HepG2 (cell line): ENCODE measurements around the gene MAPK7. TPM values are rescaled to one million over a fixed set of nuclear protein-coding genes. Genes with fewer than 3 reads are reported as not detected.

ENCODE experiments used
- ATAC-seq: fragments of 200-7000 bp; cut with Tn5 transposase; 3 replicates; pipeline ENCODE4 v1.9.1; 2020; ENCODE audit warnings: mild to moderate bottlenecking, moderate library complexity
- BruUV-seq: library from RNA; stranded (reverse); fragments of 400-500 nt; replicated peaks from 2 replicates; lab custom pipeline; 2021; lab: Mats Ljungman, UMichigan
- CTCF ChIA-PET: fragments of 300-600 bp; formaldehyde crosslinking; extraction: SDS; loops from one replicate; lab custom pipeline; 2021; ENCODE audit warnings: low total read pairs, inconsistent platforms, low intra/inter-chr PET ratio; lab: Yijun Ruan, JAX
- POLR2A ChIA-PET: fragments of 350-600 bp; sonication (Branson Sonifier 250); formaldehyde crosslinking; loops from one replicate; lab custom pipeline; 2020; ENCODE audit warnings: antibody characterized with exemption, inconsistent platforms; lab: Yijun Ruan, JAX
- DNase-seq: peaks from one replicate; pipeline ENCODE4 v3.0.0-alpha.2; 2015; ENCODE audit warnings: low spot score
- FAIRE-seq: peaks from 3 replicates; lab custom pipeline; 2011; peaks lifted over from hg19 to GRCh38; lab: Jason Lieb, UNC
- H2AFZ ChIP-seq: one replicate; pipeline ENCODE4 v1.6.1; 2011; ENCODE audit warnings: low read length, inconsistent platforms
- H3K27ac ChIP-seq: fragments of 300-600 bp; 3 replicates; pipeline ENCODE4 v1.8.0; 2011; ENCODE audit warnings: mixed run types, mild to moderate bottlenecking, mixed read lengths, low read length, inconsistent platforms; ENCODE audit not compliant: insufficient read depth; ENCODE audit errors: extremely low read length
- H3K27me3 ChIP-seq, 2 experiments: fragments of 200-600 bp in 1 of 2; 2 replicates in 1 of 2; 3 replicates in 1 of 2; pipeline versions ENCODE4 v1.6.0 to v1.8.0; 2011; ENCODE audit warnings: low read length in 2 of 2, mild to moderate bottlenecking in 2 of 2, moderate library complexity in 2 of 2, inconsistent platforms in 1 of 2; ENCODE audit not compliant: insufficient read depth in 2 of 2, control insufficient read depth in 1 of 2
- H3K36me3 ChIP-seq, 2 experiments: fragments of 200-600 bp in 1 of 2; replicated peaks in 1 of 2; 2 replicates in 1 of 2; 3 replicates in 1 of 2; pipeline versions ENCODE4 v1.5.1 to v1.8.0; 2011; ENCODE audit warnings: low read length in 2 of 2, inconsistent platforms in 1 of 2; ENCODE audit not compliant: insufficient read depth in 2 of 2, control insufficient read depth in 1 of 2
- H3K4me1 ChIP-seq: 2 replicates; pipeline ENCODE4 v1.5.1; 2012; ENCODE audit warnings: low read length, inconsistent platforms; ENCODE audit not compliant: insufficient read depth
- H3K4me2 ChIP-seq: 2 replicates; pipeline ENCODE4 v1.6.0; 2011; ENCODE audit warnings: low read depth, low read length, inconsistent platforms
- H3K4me3 ChIP-seq, 3 experiments: fragments of 200-600 bp in 1 of 3; sonication (generic), shearing (Covaris generic) in 1 of 3; replicated peaks in 1 of 3; 2 replicates each; pipeline ENCODE4 v1.5.1; 2011 to 2016; ENCODE audit warnings: low read length in 3 of 3, inconsistent platforms in 2 of 3, low read depth in 2 of 3, mild to moderate bottlenecking in 2 of 3, control low read depth in 1 of 3, mixed read lengths in 1 of 3; ENCODE audit not compliant: insufficient read depth in 1 of 3
- H3K79me2 ChIP-seq: one replicate; pipeline ENCODE4 v1.6.1; 2011; ENCODE audit warnings: low read length, inconsistent platforms; ENCODE audit not compliant: insufficient read depth
- H3K9ac ChIP-seq: 2 replicates; pipeline ENCODE4 v1.6.0; 2011; ENCODE audit warnings: mild to moderate bottlenecking, low read depth, low read length, inconsistent platforms; ENCODE audit not compliant: insufficient read depth
- H3K9me3 ChIP-seq: 2 replicates; pipeline ENCODE4 v1.5.1; 2012; ENCODE audit warnings: mild to moderate bottlenecking, low read length
- H4K20me1 ChIP-seq: 2 replicates; pipeline ENCODE4 v1.6.0; 2011; ENCODE audit warnings: inconsistent platforms, mild to moderate bottlenecking, low read length, moderate library complexity; ENCODE audit not compliant: insufficient read depth
- ARNTL ChIP-seq: sonication (generic); formaldehyde crosslinking; IDR thresholded peaks from 2 replicates; pipeline ENCODE4 v1.4.0; 2020; ENCODE audit warnings: mild to moderate bottlenecking, missing genetic modification reagents
- KDM5A ChIP-seq: fragments of 200-600 bp; sonication (generic); IDR thresholded peaks from 2 replicates; pipeline ENCODE4 v1.7.0; 2018; ENCODE audit warnings: antibody characterized with exemption, mild to moderate bottlenecking, low read length, borderline replicate concordance
- PHF8 ChIP-seq: sonication (generic); formaldehyde crosslinking; IDR thresholded peaks from 2 replicates; pipeline ENCODE4 v1.5.0; 2020; ENCODE audit warnings: missing genetic modification reagents
- RELA ChIP-seq: sonication (generic); formaldehyde crosslinking; IDR thresholded peaks from 2 replicates; pipeline ENCODE4 v1.4.0; 2020; ENCODE audit warnings: missing genetic modification reagents
- RXRB ChIP-seq: IDR thresholded peaks from 2 replicates; pipeline ENCODE4 v1.6.1; 2016; ENCODE audit warnings: borderline replicate concordance, missing genetic modification reagents, missing compliant biosample characterization
- SIN3A ChIP-seq: IDR thresholded peaks from 2 replicates; pipeline ENCODE4 v1.6.1; 2011; ENCODE audit warnings: low read depth, mild to moderate bottlenecking, control low read depth, low read length, borderline replicate concordance
- ZIK1 ChIP-seq: sonication (generic); formaldehyde crosslinking; IDR thresholded peaks from 2 replicates; pipeline ENCODE4 v1.5.0; 2020; ENCODE audit warnings: mild to moderate bottlenecking, low read depth, missing genetic modification reagents, borderline replicate concordance
- ZNF260 ChIP-seq: sonication (generic); formaldehyde crosslinking; IDR thresholded peaks from 2 replicates; pipeline ENCODE4 v1.4.0; 2020; ENCODE audit warnings: missing genetic modification reagents, low read depth, mild to moderate bottlenecking, borderline replicate concordance
- ZSCAN9 ChIP-seq: IDR thresholded peaks from 2 replicates; pipeline ENCODE4 v1.6.1; 2016; ENCODE audit warnings: borderline replicate concordance
- WGBS: methylation state at CpG from one replicate; pipeline ENCODE4 v1.1.6; 2017; ENCODE audit warnings: low lambda C conversion rate; 5-methylcytosine and 5-hydroxymethylcytosine counted together
- in situ Hi-C: cut with HindIII; loops from 2 replicates; pipeline ENCODE4 v1.10.0; 2017; ENCODE audit warnings: low pct_unique_long_range_greater_than_20kb; ENCODE audit not compliant: extremely low pct_ligation_motif_present
- intact Hi-C: fragments of 100-400 bp; cut with micrococcal nuclease; formaldehyde crosslinking; loops from one replicate; pipeline ENCODE4 v1.10.0; 2022; ENCODE audit not compliant: unreplicated experiment
- polyA plus RNA-seq, 8 experiments: library from polyadenylated mRNA; depleted of rRNA in 3 of 8; stranded (reverse) in 7 of 8; unstranded in 1 of 8; fragments of >200 nt; fragmentation: Illumina TruSeq in 4 of 8; extraction: Trizol in 4 of 8; gene quantifications; 2 replicates each; pipeline versions ENCODE4 v1.2.1 to v1.2.3, GENCODE V29; 2011 to 2016; ENCODE audit warnings: low read depth in 4 of 8, missing spikeins in 1 of 8, mixed read lengths in 1 of 8; ENCODE audit not compliant: insufficient read depth in 1 of 8
- total RNA-seq, 5 experiments: library from RNA; depleted of rRNA; stranded (reverse); fragments of >200 nt; fragmentation: Illumina TruSeq; extraction: Trizol; gene quantifications; 2 replicates each; pipeline ENCODE4 v1.2.3, GENCODE V29; 2016; ENCODE audit warnings: low read depth in 1 of 5
- TF ChIP-seq, protein P1 (sequence below): sonication (generic); formaldehyde crosslinking; IDR thresholded peaks from 2 replicates; pipeline ENCODE4 v1.8.1; 2023; ENCODE audit warnings: mild to moderate bottlenecking, missing genetic modification reagents, borderline replicate concordance
- TF ChIP-seq, protein P2 (sequence below): sonication (generic); formaldehyde crosslinking; IDR thresholded peaks from 2 replicates; pipeline ENCODE4 v1.5.0; 2020; ENCODE audit warnings: missing genetic modification reagents, mild to moderate bottlenecking, borderline replicate concordance
- TF ChIP-seq, protein P3 (sequence below), 2 experiments: fragments of 450-650 bp in 1 of 2; sonication (generic) in 1 of 2; formaldehyde crosslinking in 1 of 2; IDR thresholded peaks; 2 replicates each; pipeline versions ENCODE4 v1.6.1 to v1.8.0; 2016 to 2022; ENCODE audit warnings: antibody characterized with exemption in 1 of 2, mild to moderate bottlenecking in 1 of 2, missing genetic modification reagents in 1 of 2
- TF ChIP-seq, protein P4 (sequence below): sonication (generic); formaldehyde crosslinking; IDR thresholded peaks from 2 replicates; pipeline ENCODE4 v1.5.0; 2020; ENCODE audit warnings: mild to moderate bottlenecking, missing genetic modification reagents

Gene MAPK7
- total and polyA plus RNA-seq, 2 of the 13 experiments (the other 11 are each of a cell fraction or from before 2014, with no cell fraction given), result 2.9 to 5.9 TPM

DNA sequence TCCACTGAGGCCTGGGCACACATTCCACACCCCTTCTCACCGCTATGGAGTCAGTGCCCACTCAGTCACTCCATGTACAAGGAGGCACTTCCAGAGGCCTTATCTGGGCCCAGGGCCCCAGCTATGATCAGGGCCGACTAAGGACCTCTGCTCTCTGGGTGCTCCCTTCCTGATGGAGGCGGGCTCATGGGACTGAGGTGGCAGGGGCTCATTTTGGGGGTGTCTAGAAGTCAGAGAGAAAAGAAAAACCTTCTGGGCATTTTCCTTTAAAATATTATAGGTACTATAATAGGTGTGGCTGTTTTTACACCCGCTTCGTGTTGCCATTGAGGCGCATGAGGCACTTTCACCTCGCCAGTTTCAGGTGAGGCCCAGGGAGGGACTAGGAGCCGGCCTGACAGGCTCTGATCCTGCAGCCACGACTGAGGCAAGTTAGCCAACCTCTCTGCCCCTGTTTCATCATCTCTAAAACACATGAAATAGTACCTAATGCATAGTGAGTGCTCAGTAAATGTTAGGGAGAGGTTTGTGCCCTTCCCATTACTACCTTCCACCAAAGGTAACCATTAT lies 30.1 kb upstream of the MAPK7 start:
- in situ Hi-C loops, result no loop called here
- H2AFZ ChIP-seq, result no peak overlapping the region
- no peak overlapping the region for H3K4me3 ChIP-seq
- H3K79me2 ChIP-seq, result no peaks in the 10 kb centered on the region
- TF ChIP-seq ZSCAN9 (CRISPR knock-in tag) (no peak), ZIK1 (CRISPR knock-in tag) (no peak), RELA (CRISPR knock-in tag) (no peak), RXRB (no peak), SIN3A (no peak), PHF8 (CRISPR knock-in tag) (no peak), ZNF260 (CRISPR knock-in tag) (no peak), ARNTL (no peak), KDM5A (no peak)
- TF ChIP-seq, protein P1, sequence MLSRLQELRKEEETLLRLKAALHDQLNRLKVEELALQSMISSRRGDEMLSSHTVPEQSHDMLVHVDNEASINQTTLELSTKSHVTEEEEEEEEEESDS (CRISPR knock-in tag), result no peak
- TF ChIP-seq, protein P2, sequence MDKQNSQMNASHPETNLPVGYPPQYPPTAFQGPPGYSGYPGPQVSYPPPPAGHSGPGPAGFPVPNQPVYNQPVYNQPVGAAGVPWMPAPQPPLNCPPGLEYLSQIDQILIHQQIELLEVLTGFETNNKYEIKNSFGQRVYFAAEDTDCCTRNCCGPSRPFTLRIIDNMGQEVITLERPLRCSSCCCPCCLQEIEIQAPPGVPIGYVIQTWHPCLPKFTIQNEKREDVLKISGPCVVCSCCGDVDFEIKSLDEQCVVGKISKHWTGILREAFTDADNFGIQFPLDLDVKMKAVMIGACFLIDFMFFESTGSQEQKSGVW (CRISPR knock-in tag), result no peak
- TF ChIP-seq, protein P3, sequence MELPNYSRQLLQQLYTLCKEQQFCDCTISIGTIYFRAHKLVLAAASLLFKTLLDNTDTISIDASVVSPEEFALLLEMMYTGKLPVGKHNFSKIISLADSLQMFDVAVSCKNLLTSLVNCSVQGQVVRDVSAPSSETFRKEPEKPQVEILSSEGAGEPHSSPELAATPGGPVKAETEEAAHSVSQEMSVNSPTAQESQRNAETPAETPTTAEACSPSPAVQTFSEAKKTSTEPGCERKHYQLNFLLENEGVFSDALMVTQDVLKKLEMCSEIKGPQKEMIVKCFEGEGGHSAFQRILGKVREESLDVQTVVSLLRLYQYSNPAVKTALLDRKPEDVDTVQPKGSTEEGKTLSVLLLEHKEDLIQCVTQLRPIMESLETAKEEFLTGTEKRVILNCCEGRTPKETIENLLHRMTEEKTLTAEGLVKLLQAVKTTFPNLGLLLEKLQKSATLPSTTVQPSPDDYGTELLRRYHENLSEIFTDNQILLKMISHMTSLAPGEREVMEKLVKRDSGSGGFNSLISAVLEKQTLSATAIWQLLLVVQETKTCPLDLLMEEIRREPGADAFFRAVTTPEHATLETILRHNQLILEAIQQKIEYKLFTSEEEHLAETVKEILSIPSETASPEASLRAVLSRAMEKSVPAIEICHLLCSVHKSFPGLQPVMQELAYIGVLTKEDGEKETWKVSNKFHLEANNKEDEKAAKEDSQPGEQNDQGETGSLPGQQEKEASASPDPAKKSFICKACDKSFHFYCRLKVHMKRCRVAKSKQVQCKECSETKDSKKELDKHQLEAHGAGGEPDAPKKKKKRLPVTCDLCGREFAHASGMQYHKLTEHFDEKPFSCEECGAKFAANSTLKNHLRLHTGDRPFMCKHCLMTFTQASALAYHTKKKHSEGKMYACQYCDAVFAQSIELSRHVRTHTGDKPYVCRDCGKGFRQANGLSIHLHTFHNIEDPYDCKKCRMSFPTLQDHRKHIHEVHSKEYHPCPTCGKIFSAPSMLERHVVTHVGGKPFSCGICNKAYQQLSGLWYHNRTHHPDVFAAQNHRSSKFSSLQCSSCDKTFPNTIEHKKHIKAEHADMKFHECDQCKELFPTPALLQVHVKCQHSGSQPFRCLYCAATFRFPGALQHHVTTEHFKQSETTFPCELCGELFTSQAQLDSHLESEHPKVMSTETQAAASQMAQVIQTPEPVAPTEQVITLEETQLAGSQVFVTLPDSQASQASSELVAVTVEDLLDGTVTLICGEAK (IDR thresholded peaks at IDR 0.05), result no peak
- TF ChIP-seq, protein P3 (CRISPR knock-in tag; IDR thresholded peaks at IDR 0.05), result no peak
- TF ChIP-seq, protein P4, sequence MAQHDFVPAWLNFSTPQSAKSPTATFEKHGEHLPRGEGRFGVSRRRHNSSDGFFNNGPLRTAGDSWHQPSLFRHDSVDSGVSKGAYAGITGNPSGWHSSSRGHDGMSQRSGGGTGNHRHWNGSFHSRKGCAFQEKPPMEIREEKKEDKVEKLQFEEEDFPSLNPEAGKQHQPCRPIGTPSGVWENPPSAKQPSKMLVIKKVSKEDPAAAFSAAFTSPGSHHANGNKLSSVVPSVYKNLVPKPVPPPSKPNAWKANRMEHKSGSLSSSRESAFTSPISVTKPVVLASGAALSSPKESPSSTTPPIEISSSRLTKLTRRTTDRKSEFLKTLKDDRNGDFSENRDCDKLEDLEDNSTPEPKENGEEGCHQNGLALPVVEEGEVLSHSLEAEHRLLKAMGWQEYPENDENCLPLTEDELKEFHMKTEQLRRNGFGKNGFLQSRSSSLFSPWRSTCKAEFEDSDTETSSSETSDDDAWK (CRISPR knock-in tag), result no peak
- H4K20me1 ChIP-seq, result no peaks in the 10 kb centered on the region
- BruUV-seq, result no TSS peak
- no peak for ATAC-seq
- peaks cover 0 to 1% of the 10 kb centered on the region in 2 experiments; a peak in 2 of 5 replicates for H3K36me3 ChIP-seq
- H3K9ac ChIP-seq, result no peak overlapping the region
- H3K27me3 ChIP-seq, result no peaks in the 10 kb centered on the region
- DNase-seq, result no peak
- no peak overlapping the region for H3K27ac ChIP-seq
- H3K4me2 ChIP-seq, result no peak overlapping the region
- intact Hi-C loops, result no loop called here
- no peaks in the 10 kb centered on the region for H3K9me3 ChIP-seq
- WGBS, result 87% methylated on average over 8 of the region's 9 CpGs
- ChIA-PET POLR2A (interaction anchor here (0.9 to 3.4 kb wide), 2 partner anchors 10 to 17 kb away, joined by 3 to 26 read pairs; no protein-coding TSS in a partner anchor), CTCF (no interaction called here)
- no peak for FAIRE-seq
- H3K4me1 ChIP-seq, result peaks cover 45% of the 10 kb centered on the region
